GM18868 (cell line): Measurements from ENCODE around the gene SMIM27.

Source experiments
- ATAC-seq: cut with Tn5 transposase; IDR thresholded peaks from one replicate; pipeline ENCODE4 v1.9.1; 2021; ENCODE audit warnings: mild to moderate bottlenecking, moderate library complexity; ENCODE audit not compliant: unreplicated experiment

Gene SMIM27

GRCh38 chr9:32554107-32554506 is 2.0 kb downstream of the SMIM27 start:
- ATAC-seq = no peak

DNA sequence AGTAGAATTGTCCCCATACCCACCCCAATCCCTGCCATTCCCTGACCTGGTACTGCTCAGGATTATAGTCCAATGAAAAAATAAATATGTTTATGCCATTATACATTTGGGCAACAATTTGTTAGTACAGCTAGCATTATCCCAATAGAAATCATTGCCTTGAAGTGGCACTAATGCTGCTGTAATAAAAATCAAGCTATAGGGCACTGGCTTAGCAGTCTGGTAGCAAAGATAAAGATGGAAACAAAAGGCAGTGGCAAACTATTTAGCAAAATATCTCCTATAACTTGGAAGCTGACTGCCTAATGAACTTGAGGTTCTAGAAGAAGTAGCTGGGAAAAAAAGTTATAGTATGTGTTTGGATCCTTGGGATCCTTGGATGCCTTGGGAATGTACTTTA is 2.5 kb downstream of the SMIM27 start:
- ATAC-seq = no peak

DNA sequence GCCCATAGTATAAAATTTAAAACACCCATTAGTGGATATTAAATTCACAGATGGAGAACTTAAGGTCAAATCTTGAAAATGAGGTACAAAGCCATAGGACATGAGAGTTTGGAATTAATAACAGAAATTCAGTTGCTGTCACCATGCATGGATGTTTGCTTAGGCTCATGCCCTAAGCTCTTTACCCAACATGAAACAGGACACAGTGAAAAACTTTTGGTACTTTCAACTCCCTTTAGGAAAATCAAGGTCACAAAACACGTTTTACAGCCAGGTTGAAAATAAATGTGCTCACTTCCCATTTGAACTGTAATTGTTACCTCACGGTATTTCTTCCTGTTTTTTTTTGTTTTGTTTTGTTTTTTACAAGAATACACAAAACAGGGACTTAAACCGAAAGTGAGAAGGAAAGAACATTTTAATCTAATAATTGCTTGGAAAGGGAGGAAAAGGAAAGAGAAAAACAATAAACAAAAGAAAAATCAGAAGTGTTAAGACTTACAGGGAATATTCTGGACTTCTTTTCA is 6.3 kb downstream of the SMIM27 start:
- no peak for ATAC-seq

DNA sequence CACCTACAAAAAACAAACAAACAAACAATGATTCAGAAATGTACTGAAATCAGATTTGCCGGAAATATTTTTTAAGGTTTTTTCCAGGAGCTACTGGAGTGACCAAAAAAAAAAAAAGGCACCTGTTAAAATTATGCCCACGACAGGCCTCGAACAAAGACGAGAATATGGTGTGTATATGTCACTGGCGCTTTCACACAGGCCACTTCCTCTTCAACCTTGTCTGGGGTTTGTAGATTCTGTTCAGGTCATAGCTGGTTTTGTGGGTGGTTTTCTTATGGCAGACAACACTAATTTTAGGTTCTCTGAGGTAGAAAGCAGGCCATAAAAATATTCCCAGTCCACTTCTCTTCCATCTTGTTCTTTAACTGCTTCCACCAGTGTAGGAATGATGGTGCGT is 13.8 kb downstream of the SMIM27 start:
- ATAC-seq = no peak

DNA sequence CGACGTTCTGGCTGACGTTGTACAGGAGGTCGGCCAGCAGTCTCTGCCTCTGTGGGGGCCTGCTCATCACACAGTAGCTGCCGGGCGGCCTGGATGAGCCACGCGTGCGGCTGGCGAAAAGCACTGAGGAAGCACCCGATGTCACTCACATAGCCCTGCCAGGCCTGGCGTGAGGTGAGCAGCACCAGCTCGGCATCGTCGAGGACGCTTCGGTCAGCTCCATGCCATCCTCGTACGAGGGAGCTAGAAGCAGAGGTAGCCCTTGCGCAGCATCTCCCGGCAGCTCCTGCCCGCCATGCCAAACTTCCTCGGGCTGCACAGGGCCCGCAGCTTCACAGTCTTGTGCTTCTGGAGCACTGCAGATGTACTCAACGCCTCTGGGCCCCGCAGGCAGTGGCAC is 14.6 kb downstream of the SMIM27 start:
- ATAC-seq = no peak

DNA sequence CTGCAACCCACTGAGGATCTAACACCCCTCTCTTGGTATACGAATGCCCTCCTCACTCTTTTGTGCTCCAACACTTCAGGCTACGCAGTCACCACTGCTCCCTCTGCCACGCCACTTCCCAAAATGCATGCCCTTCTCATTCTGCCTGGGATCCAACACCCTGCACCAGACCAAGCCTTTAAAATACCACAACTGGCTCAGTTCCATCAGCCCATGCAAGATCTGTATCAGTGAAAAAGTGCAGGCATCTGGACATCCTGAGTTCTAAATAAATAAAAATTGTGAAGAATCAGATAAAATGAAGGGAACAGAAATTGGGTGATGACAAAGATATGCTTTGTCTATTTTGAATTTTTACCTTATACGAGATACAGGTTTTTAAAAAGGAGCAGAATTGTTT is 18.1 kb downstream of the SMIM27 start:
- no peak for ATAC-seq

DNA sequence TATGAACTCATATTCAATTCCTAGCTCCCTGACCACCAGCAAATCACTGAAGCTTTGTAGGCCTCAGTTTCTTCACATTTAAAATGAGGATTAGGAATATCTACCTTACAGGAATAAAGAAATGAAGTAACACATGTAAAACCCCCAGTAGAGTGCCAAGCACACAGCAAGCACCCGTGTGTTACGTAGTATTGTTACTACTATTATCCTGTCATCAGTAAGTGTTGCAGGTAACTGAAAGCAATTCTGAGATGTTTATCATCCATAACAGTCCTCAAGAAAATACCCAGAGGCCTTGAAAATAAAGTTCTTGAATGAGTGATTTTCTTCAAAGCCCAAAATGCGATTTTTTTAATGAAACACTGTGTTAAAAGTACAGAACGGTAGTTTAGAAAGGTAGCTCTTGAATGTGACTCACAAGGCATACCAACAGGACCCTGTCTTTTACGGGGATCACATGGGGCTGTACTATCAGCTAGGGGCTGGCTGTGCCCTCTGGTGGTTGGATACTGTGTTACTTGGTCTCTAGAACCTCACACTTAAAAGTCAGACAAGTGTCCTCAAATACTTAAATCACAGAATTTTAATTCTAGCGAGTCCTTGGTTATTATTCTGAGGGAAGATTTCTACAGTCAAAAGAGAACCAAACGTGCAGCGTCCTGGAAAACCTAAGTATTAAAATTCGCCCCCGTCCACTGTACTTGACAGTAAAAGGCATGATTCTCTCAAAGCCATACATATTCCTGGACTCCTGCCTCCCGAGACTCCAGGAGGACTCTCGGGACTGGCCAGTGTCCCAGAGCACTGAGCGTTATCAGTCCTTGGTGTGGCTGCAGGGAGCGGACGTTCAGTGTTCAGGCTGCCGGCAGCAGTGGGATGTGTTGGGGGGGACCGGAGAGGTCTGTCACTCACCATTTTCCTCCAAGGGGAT is 20.1 kb downstream of the SMIM27 start:
- peak; percentile 89 for ATAC-seq

GRCh38 chr9:32572900-32573523 is 20.9 kb downstream of the SMIM27 start, which contains the start of gene NDUFB6:
TSS of gene NDUFB6 (minus strand) at chr9:32573159. CDS start at chr9:32573060, 99 bp downstream.
- peak; percentile 84 for ATAC-seq

DNA sequence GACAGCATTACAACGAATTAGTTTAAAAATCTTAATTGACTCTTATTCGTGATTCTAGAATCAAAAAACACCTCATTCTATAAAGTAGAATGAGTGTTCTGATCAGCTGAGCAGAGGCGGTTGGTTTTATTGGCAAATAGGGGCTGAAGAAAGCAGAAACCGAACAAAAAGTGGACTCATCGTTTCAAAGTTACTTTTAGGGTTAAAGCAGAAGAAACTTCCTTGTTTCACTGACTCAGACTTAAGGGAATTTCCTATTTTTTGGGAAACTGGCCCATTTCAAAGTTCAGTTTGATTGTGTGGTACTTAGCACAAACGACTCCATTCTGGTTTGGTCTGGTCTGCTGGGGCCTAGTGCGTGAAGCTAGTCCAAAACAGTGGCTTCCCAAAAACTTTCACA is 21.7 kb downstream of the SMIM27 start:
- no peak for ATAC-seq

- no peak for ATAC-seq
Measured at GRCh38 chr9:32574858-32575257, 22.7 kb downstream of the SMIM27 start.

DNA sequence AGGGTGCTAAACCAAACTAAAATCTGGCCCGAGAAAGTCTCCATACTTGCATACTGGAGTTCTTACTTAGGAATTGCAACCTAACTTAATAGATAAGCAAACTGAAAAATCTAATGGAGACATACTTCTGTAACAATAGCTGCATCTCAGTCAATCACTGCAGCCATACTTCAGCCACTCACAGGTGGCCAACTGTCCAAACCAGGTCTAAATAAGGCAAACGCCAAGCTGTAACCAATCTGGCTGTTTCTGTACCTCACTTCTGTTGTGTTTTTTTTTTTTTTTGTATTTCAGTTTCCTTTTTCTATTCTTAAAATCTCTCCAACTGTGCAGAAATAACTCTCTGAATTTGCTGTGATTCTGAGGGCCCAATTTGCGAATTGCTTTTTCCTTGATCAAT is 25.2 kb downstream of the SMIM27 start:
- no peak for ATAC-seq

GRCh38 chr9:32578976-32579375 is 26.8 kb downstream of the SMIM27 start:
- no peak for ATAC-seq

DNA sequence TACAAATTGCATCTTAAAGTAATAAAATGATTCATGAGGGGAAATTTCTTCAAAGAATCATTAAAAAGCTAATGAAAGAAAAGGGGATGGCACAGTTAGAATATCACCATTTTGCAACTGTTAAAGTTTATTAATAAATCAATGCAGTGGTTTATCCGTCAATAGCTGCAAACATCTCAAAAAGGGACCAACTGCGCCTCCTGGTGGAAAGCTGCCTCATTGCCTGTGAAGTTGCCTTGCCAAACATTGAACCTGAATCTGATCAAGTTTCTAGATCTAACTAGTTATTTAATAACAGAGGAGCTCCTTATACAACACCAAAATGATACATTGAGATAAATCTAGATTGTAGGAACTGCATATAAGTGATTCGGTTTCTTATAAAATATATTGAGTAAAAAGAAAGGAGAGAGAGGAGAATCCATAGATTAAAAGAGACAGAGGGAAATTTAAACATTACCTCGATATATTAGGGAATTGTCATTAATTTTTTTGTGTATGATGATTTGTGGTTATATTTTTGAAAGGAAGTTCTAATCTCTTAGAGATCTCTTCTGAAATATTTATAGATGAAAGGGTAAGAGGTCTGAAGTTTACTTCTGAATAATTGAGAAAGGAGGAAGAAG is 27.7 kb downstream of the SMIM27 start:
- ATAC-seq = peak; percentile 55

- ATAC-seq = no peak
Measured at GRCh38 chr9:32580631-32581300, 28.6 kb downstream of the SMIM27 start.

- peak; percentile 53 for ATAC-seq
Measured at GRCh38 chr9:32581512-32582143, 29.5 kb downstream of the SMIM27 start.

DNA sequence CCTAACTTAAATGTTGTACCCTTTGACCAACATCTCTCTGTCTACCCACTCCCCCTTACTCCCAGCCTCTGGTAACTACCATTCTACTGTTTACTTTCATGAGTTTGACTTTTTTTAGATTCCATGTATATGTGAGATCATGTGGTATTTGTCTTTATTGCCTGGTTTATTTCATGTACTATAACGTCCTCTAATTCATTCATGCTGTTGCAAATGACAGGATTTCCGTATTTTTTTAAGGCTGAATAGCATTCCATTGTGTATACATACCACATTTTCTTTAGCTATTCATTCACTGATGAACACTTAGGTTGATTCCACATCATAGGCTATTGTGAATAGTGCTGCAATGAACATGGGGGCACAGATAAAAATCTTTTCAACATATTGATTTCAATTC is 32.7 kb downstream of the SMIM27 start:
- ATAC-seq = no peak

DNA sequence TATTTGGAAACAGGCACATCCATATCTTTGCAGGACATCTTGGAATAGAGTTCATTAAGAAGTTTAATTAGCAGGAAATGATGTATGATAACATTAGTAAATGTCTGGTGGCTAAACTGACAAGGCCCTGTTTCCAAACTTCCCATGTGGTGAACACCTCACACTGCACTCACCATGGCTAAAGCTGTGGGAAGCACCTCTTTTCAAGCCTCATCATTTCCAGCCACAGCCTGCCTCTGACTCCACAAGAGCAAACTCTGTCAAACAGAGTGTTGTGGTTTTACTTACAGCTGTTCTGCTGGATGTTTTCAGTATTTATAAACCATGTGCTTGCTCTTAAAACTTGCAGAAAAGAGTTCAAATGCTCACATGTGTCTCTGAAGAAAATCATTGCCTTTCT is 35.8 kb downstream of the SMIM27 start:
- peak; percentile 72 for ATAC-seq

DNA sequence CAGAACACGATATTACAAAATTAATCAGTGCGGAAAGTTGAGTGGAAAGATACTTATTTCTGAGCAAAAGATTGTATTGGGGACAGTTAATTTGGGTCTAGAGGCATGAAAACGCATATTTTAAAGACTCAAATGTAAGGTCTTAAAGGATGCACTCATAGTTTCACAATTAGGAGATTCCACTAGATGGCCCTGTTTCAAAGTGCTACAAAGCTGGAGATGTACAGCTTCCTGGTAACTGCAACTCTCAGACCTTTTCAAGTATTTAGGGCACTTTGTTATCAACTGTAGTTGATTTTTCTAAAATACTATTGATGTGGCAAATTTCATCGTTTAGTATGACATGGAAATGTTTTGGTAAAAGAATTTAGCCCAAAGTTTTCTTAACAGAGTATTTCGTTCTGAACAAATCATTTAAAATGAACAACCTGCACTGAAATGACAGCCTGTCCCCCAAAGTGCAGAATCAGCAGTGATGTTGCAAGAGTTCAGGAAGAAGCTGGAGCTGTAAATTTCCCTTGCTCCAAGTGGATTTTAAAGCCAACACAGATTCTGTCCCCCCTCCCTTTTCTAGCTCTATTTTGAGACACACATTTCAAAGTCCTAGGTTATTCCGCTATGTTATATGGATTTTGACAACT is 37.1 kb downstream of the SMIM27 start:
- peak; percentile 76 for ATAC-seq

GRCh38 chr9:32590476-32590875 is 38.3 kb downstream of the SMIM27 start:
- no peak for ATAC-seq

DNA sequence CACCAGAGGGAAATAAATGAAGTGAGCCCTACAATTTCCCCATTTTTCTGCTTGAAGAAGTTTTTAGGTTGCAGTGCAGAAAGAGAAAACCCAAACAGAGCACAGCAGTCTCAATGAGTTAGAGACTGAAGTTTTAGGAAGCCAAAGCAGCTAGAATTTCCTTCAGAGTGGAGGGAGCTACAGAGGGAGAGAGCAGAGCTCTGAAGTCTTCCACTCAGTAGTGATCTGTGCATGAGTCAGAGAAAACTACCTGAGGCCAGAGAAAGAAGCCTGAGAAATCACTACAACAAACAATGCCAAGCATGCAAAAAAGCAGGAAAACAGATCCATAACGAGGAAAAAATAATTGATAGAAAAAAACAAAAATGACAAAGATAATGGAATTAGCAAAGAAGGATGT is 38.8 kb downstream of the SMIM27 start:
- ATAC-seq = no peak
